Stimulated activated CD4-positive, alpha-beta T cell treated with anti-CD3 and anti-CD28 coated beads, Interleukin-4, amount 100 ng/mL, for 48 hours (primary cell): Measurements from ENCODE around the gene SELPLG.
"Not testable (repeated sequence)": the region's sequence is repeated elsewhere in the genome, so short reads cannot be mapped to it uniquely, and the experiment has no call there.

ENCODE experiments used
- DNase-seq, 2 donors: peaks; one replicate each; pipeline ENCODE4 v3.0.0-alpha.2; 2020; ENCODE audit warnings: low read depth in 2 of 2

SELPLG gene

GRCh38 chr12:108638997-108639822, 5.5 kb upstream of the SELPLG start:
- no peak for DNase-seq

- DNase-seq, result no peak
Observed at GRCh38 chr12:108638141-108638827, 4.6 kb upstream of the SELPLG start.

- DNase-seq, result no peak
Observed at GRCh38 chr12:108637222-108637971, 3.7 kb upstream of the SELPLG start.

- DNase-seq, result no peak
Observed at GRCh38 chr12:108635997-108636808, 2.5 kb upstream of the SELPLG start.

- DNase-seq, result peak; percentile 33 to 43
Observed at GRCh38 chr12:108635201-108635996, 1.7 kb upstream of the SELPLG start.

GRCh38 chr12:108634341-108634751, 652 bp upstream of the SELPLG start:
- DNase-seq, result peak; percentile 34 to 55

GRCh38 chr12:108633081-108633533, 587 bp downstream of the SELPLG start:
- DNase-seq, result no peak

- not testable (repeated sequence) for DNase-seq
Observed at GRCh38 chr12:108631261-108631660, 2.4 kb downstream of the SELPLG start.

GRCh38 chr12:108630481-108631207, 3.0 kb downstream of the SELPLG start:
- DNase-seq, result no peak

GRCh38 chr12:108629824-108630476, 3.7 kb downstream of the SELPLG start:
- peak; percentile 47 to 52 for DNase-seq

GRCh38 chr12:108629151-108629550, 4.5 kb downstream of the SELPLG start:
- no peak for DNase-seq

- DNase-seq, result no peak
Observed at GRCh38 chr12:108627134-108627920, 6.4 kb downstream of the SELPLG start.

- no peak for DNase-seq
Observed at GRCh38 chr12:108625228-108625627, 8.5 kb downstream of the SELPLG start.

- DNase-seq, result no peak
Observed at GRCh38 chr12:108623577-108623976, 10.1 kb downstream of the SELPLG start.

- DNase-seq, result no peak
Observed at GRCh38 chr12:108622921-108623514, 10.7 kb downstream of the SELPLG start.

GRCh38 chr12:108622421-108622820, 11.3 kb downstream of the SELPLG start:
- DNase-seq, result no peak

GRCh38 chr12:108621161-108621560, 12.5 kb downstream of the SELPLG start:
- no peak for DNase-seq

GRCh38 chr12:108620236-108620879, 13.3 kb downstream of the SELPLG start:
- no peak for DNase-seq
